CD4-positive, alpha-beta T cell treated with Interleukin-6 for 4 hours (primary cell): ENCODE data around the gene LDAF1.
"Not testable (repeated sequence)": the region's sequence is repeated elsewhere in the genome, so short reads cannot be mapped to it uniquely, and the experiment has no call there.

Experiments
- DNase-seq: peaks from one replicate; pipeline ENCODE4 v3.0.0-alpha.2; 2020; ENCODE audit warnings: mixed read lengths

The LDAF1 gene

GRCh38 chr16:21163576-21163975 is 5.1 kb downstream of the LDAF1 start:
- DNase-seq: no peak

- DNase-seq: no peak
Measured at GRCh38 chr16:21164521-21165168, 6.2 kb downstream of the LDAF1 start.

- DNase-seq: no peak
Measured at GRCh38 chr16:21166561-21166961, 8.1 kb downstream of the LDAF1 start.

- DNase-seq: no peak
Measured at GRCh38 chr16:21167360-21167759, 8.9 kb downstream of the LDAF1 start.

- DNase-seq: no peak
Measured at GRCh38 chr16:21167929-21168602, 9.6 kb downstream of the LDAF1 start.

- no peak for DNase-seq
Measured at GRCh38 chr16:21169249-21169981, 10.9 kb downstream of the LDAF1 start.

- not testable (repeated sequence) for DNase-seq
Measured at GRCh38 chr16:21170116-21170515, 11.6 kb downstream of the LDAF1 start.

- no peak for DNase-seq
Measured at GRCh38 chr16:21172650-21173049, 14.2 kb downstream of the LDAF1 start.

GRCh38 chr16:21175397-21175796 is 16.9 kb downstream of the LDAF1 start:
- no peak for DNase-seq

- no peak for DNase-seq
Measured at GRCh38 chr16:21179126-21179982, 20.9 kb downstream of the LDAF1 start.

GRCh38 chr16:21179983-21180365 is 21.5 kb downstream of the LDAF1 start:
- no peak for DNase-seq

GRCh38 chr16:21183995-21184394 is 25.5 kb downstream of the LDAF1 start:
- DNase-seq: no peak

- no peak for DNase-seq
Measured at GRCh38 chr16:21184834-21185233, 26.4 kb downstream of the LDAF1 start.

GRCh38 chr16:21185659-21186325 is 27.3 kb downstream of the LDAF1 start:
- no peak for DNase-seq

GRCh38 chr16:21186326-21186691 is 27.8 kb downstream of the LDAF1 start:
- no peak for DNase-seq

GRCh38 chr16:21189311-21189710 is 30.8 kb downstream of the LDAF1 start:
- DNase-seq: no peak

- no peak for DNase-seq
Measured at GRCh38 chr16:21190013-21190412, 31.5 kb downstream of the LDAF1 start.

- DNase-seq: no peak
Measured at GRCh38 chr16:21190599-21190998, 32.1 kb downstream of the LDAF1 start.

GRCh38 chr16:21192991-21193390 is 34.5 kb downstream of the LDAF1 start:
- no peak for DNase-seq

GRCh38 chr16:21194771-21195301 is 36.4 kb downstream of the LDAF1 start:
- DNase-seq: no peak

- not testable (repeated sequence) for DNase-seq
Measured at GRCh38 chr16:21195330-21195729, 36.9 kb downstream of the LDAF1 start.

- DNase-seq: no peak
Measured at GRCh38 chr16:21197112-21197511, 38.6 kb downstream of the LDAF1 start.
